Activated CD8-positive, alpha-beta T cell treated with anti-CD3 and anti-CD28 coated beads for 36 hours (primary cell): ENCODE measurements around the gene LMOD3. TPM values are rescaled to one million over a fixed set of nuclear protein-coding genes. Genes with fewer than 3 reads are reported as not detected.

Source experiments
- ATAC-seq: fragments of 200-7000 bp; cut with Tn5 transposase; one replicate; pipeline ENCODE4 v1.10.0; 2021; ENCODE audit warnings: mild to moderate bottlenecking, moderate library complexity
- CTCF ChIA-PET: fragments of 350-600 bp; sonication (Branson Sonifier 250); formaldehyde crosslinking; loops from one replicate; lab custom pipeline; 2021; ENCODE audit warnings: antibody characterized with exemption; lab: Charles Lee
- POLR2A ChIA-PET: fragments of 350-600 bp; sonication (Branson Sonifier 250); formaldehyde crosslinking; loops from one replicate; lab custom pipeline; 2021; ENCODE audit warnings: antibody characterized with exemption; lab: Charles Lee
- DNase-seq: peaks from one replicate; pipeline ENCODE4 v3.0.0-alpha.2; 2020
- H3K27ac Mint-ChIP-seq: one replicate; pipeline ENCODE4 v1.8.0; 2021; ENCODE audit warnings: mild to moderate bottlenecking, mixed read lengths
- H3K27me3 Mint-ChIP-seq: one replicate; pipeline ENCODE4 v1.8.0; 2021; ENCODE audit warnings: mixed read lengths
- H3K36me3 Mint-ChIP-seq: one replicate; pipeline ENCODE4 v1.8.0; 2021; ENCODE audit warnings: low read depth, mixed read lengths
- H3K4me1 Mint-ChIP-seq: one replicate; pipeline ENCODE4 v1.8.0; 2021; ENCODE audit warnings: low read depth, mixed read lengths
- H3K4me3 Mint-ChIP-seq: one replicate; pipeline ENCODE4 v1.8.0; 2021; ENCODE audit warnings: mild to moderate bottlenecking, moderate library complexity, mixed read lengths
- H3K9me3 Mint-ChIP-seq: one replicate; pipeline ENCODE4 v1.8.0; 2021; ENCODE audit warnings: mixed read lengths
- CTCF ChIP-seq: fragments of 200-600 bp; IDR thresholded peaks from one replicate; pipeline ENCODE4 v1.8.0; 2022; ENCODE audit warnings: antibody characterized with exemption, mild to moderate bottlenecking
- intact Hi-C: fragments of 100-400 bp; cut with micrococcal nuclease; formaldehyde crosslinking; loops from one replicate; pipeline ENCODE4 v1.10.0; 2022
- total RNA-seq, 2 experiments: library from RNA; stranded (reverse); gene quantifications; one replicate each; pipeline ENCODE4 v1.2.3, GENCODE V29; 2021

Gene LMOD3
- total RNA-seq, 2 experiments from 2014 or later = not detected

GRCh38 chr3:69087030-69087791, 35.2 kb downstream of the LMOD3 start:
- Mint-ChIP-seq H3K4me1 (peaks cover 62% of the 10 kb centered on the region), H3K4me3 (peak overlapping the region; percentile 99), H3K27me3 (no peaks in the 10 kb centered on the region), H3K36me3 (peaks cover 40% of the 10 kb centered on the region), H3K27ac (peak overlapping the region; percentile 88), H3K9me3 (no peaks in the 10 kb centered on the region)
- ChIA-PET CTCF (interaction anchor here (1.0 to 3.0 kb wide), 5 partner anchors 18 to 75 kb away, joined by 4 to 11 read pairs (median 4); partner anchors contain the start of gene TMF1), POLR2A (interaction anchor here (0.6 to 1.8 kb wide), 8 partner anchors 9 to 72 kb away, joined by 3 to 8 read pairs (median 3); no protein-coding TSS in a partner anchor)
- no peak for DNase-seq
- no peak for ATAC-seq
- intact Hi-C loops = no loop called here
- TF ChIP-seq CTCF = no peak

- intact Hi-C loops = no loop called here
- Mint-ChIP-seq H3K36me3 (peaks cover 37% of the 10 kb centered on the region), H3K4me1 (peaks cover 65% of the 10 kb centered on the region), H3K27ac (peak overlapping the region; percentile 98), H3K4me3 (peak overlapping the region; percentile 99), H3K9me3 (no peaks in the 10 kb centered on the region), H3K27me3 (no peaks in the 10 kb centered on the region)
- DNase-seq = peak; percentile 93
- ChIA-PET CTCF (interaction anchor here (0.9 to 3.0 kb wide), 2 partner anchors 29 to 34 kb away, joined by 3 to 11 read pairs; partner anchors contain the start of gene TMF1), POLR2A (interaction anchor here (0.7 to 4.0 kb wide), 10 partner anchors 9 to 35 kb away, joined by 3 to 29 read pairs (median 3); no protein-coding TSS in a partner anchor)
- no peak for TF ChIP-seq CTCF
- peak; percentile 39 for ATAC-seq
Observed at GRCh38 chr3:69085833-69086722, 36.3 kb downstream of the LMOD3 start.

- peaks cover 33% of the 10 kb centered on the region for H3K36me3 Mint-ChIP-seq
Observed at GRCh38 chr3:69085168-69085832, 37.1 kb downstream of the LMOD3 start.

More at GRCh38 chr3:69085168-69085832, 37.1 kb downstream of the LMOD3 start:
- ATAC-seq (no peak), DNase-seq (peak; percentile 38)
- CTCF ChIA-PET = interaction anchor here (1.1 to 3.0 kb wide), 4 partner anchors 8 to 35 kb away, joined by 3 to 11 read pairs (median 5); partner anchors contain the start of gene TMF1
- no peaks in the 10 kb centered on the region for H3K27me3 Mint-ChIP-seq
- intact Hi-C loops = no loop called here
- peak overlapping the region; percentile 99 for H3K4me3 Mint-ChIP-seq
- H3K9me3 Mint-ChIP-seq = no peaks in the 10 kb centered on the region
- H3K27ac Mint-ChIP-seq = peak overlapping the region; percentile 98
- POLR2A ChIA-PET = interaction anchor here (0.8 to 4.0 kb wide), 4 partner anchors 10 to 33 kb away, joined by 3 to 29 read pairs (median 6); partner anchors contain the start of gene TMF1
- peaks cover 65% of the 10 kb centered on the region for H3K4me1 Mint-ChIP-seq
- TF ChIP-seq CTCF = no peak
